ENCODE data around the gene NUMBL. TPM values are rescaled to one million over a fixed set of nuclear protein-coding genes. Genes with fewer than 3 reads are reported as not detected.
"Not testable (repeated sequence)": the region's sequence is repeated elsewhere in the genome, so short reads cannot be mapped to it uniquely, and the experiment has no call there.

The NUMBL gene
- total RNA-seq, 1 donor from 2014 or later: 79.3 TPM

- Mint-ChIP-seq H3K36me3 (ENCODE audit: low read depth, unreplicated experiment) (peaks cover 35% of the 10 kb centered on the region), H3K9me3 (ENCODE audit: unreplicated experiment) (no peaks in the 10 kb centered on the region), H3K27me3 (ENCODE audit: low read depth, unreplicated experiment) (no peaks in the 10 kb centered on the region), H3K27ac (ENCODE audit: unreplicated experiment) (no peak overlapping the region), H3K4me3 (ENCODE audit: unreplicated experiment) (no peak overlapping the region), H3K4me1 (ENCODE audit: low read depth, unreplicated experiment) (no peaks in the 10 kb centered on the region)
- Histone ChIP-seq H2AFZ (ENCODE audit: low read depth, low read length) (no peak overlapping the region), H3K4me1 (ENCODE audit: insufficient read depth, low read length) (no peaks in the 10 kb centered on the region), H3K9me3 (ENCODE audit: insufficient read depth, low read depth, low read length) (no peaks in the 10 kb centered on the region), H3K4me3 (ENCODE audit: insufficient read depth, low read depth, low read length) (no peak overlapping the region), H3K9ac (ENCODE audit: low read length) (no peak overlapping the region), H4K20me1 (ENCODE audit: insufficient read depth, low read length) (no peaks in the 10 kb centered on the region), H3K79me2 (ENCODE audit: insufficient read depth, low read length) (no peaks in the 10 kb centered on the region), H3K36me3 (ENCODE audit: insufficient read depth, low read length) (peaks cover 23% of the 10 kb centered on the region), H3K4me2 (ENCODE audit: low read length) (no peak overlapping the region), H3K27ac (ENCODE audit: low read depth, low read length) (no peak overlapping the region), H3K27me3 (ENCODE audit: insufficient read depth, low read length) (no peaks in the 10 kb centered on the region)
- FAIRE-seq: no peak
- no peak for TF ChIP-seq EZH2 (IDR thresholded peaks at IDR 0.05; ENCODE audit: insufficient read depth, low read length)
- TF ChIP-seq, protein P1, sequence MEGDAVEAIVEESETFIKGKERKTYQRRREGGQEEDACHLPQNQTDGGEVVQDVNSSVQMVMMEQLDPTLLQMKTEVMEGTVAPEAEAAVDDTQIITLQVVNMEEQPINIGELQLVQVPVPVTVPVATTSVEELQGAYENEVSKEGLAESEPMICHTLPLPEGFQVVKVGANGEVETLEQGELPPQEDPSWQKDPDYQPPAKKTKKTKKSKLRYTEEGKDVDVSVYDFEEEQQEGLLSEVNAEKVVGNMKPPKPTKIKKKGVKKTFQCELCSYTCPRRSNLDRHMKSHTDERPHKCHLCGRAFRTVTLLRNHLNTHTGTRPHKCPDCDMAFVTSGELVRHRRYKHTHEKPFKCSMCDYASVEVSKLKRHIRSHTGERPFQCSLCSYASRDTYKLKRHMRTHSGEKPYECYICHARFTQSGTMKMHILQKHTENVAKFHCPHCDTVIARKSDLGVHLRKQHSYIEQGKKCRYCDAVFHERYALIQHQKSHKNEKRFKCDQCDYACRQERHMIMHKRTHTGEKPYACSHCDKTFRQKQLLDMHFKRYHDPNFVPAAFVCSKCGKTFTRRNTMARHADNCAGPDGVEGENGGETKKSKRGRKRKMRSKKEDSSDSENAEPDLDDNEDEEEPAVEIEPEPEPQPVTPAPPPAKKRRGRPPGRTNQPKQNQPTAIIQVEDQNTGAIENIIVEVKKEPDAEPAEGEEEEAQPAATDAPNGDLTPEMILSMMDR (IDR thresholded peaks at IDR 0.05; ENCODE audit: insufficient read depth, low read depth, low read length): no peak
- no peak for DNase-seq (ENCODE audit: low read depth)
Measured at GRCh38 chr19:40733149-40733548, 42.7 kb upstream of the NUMBL start.

- not testable (repeated sequence) for H3K27ac Mint-ChIP-seq (ENCODE audit: unreplicated experiment); H3K27ac ChIP-seq (ENCODE audit: low read depth, low read length); H3K27me3 Mint-ChIP-seq (ENCODE audit: low read depth, unreplicated experiment); H3K4me3 Mint-ChIP-seq (ENCODE audit: unreplicated experiment); H3K9ac ChIP-seq (ENCODE audit: low read length); DNase-seq (ENCODE audit: low read depth); FAIRE-seq; H2AFZ ChIP-seq (ENCODE audit: low read depth, low read length); H3K4me3 ChIP-seq (ENCODE audit: insufficient read depth, low read depth, low read length); H3K4me2 ChIP-seq (ENCODE audit: low read length); H3K4me1 Mint-ChIP-seq (ENCODE audit: low read depth, unreplicated experiment); H3K4me1 ChIP-seq (ENCODE audit: insufficient read depth, low read length); H4K20me1 ChIP-seq (ENCODE audit: insufficient read depth, low read length); H3K9me3 Mint-ChIP-seq (ENCODE audit: unreplicated experiment); H3K9me3 ChIP-seq (ENCODE audit: insufficient read depth, low read depth, low read length); H3K27me3 ChIP-seq (ENCODE audit: insufficient read depth, low read length); H3K79me2 ChIP-seq (ENCODE audit: insufficient read depth, low read length)
- H3K36me3 ChIP-seq (ENCODE audit: insufficient read depth, low read length): peaks cover 24% of the 10 kb centered on the region
- peaks cover 37% of the 10 kb centered on the region for H3K36me3 Mint-ChIP-seq (ENCODE audit: low read depth, unreplicated experiment)
Measured at GRCh38 chr19:40732304-40732703, 41.9 kb upstream of the NUMBL start.

DNA sequence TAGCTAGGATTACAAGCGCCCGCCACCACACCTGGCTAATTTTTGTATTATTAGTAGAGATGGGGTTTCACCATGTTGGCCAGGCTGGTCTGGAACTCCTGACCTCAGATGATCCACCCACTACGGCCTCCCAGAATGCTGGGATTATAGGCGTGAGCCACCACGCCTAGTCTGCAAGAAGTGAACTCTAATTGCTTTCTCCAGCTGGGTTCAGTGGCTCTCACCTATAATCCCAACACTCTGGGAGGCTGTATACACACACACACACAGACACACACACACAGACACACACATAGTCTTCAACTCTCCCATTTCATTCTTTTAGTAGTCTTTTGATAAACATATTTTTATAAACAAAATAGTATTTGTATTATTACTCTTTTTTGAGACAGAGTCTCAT is 39.6 kb upstream of the NUMBL start:
- H3K9ac ChIP-seq (ENCODE audit: low read length); FAIRE-seq; H2AFZ ChIP-seq (ENCODE audit: low read depth, low read length); H3K4me3 ChIP-seq (ENCODE audit: insufficient read depth, low read depth, low read length); H3K27ac ChIP-seq (ENCODE audit: low read depth, low read length); H3K27me3 Mint-ChIP-seq (ENCODE audit: low read depth, unreplicated experiment); H4K20me1 ChIP-seq (ENCODE audit: insufficient read depth, low read length); H3K4me2 ChIP-seq (ENCODE audit: low read length); H3K4me1 Mint-ChIP-seq (ENCODE audit: low read depth, unreplicated experiment); DNase-seq (ENCODE audit: low read depth); H3K9me3 ChIP-seq (ENCODE audit: insufficient read depth, low read depth, low read length); H3K9me3 Mint-ChIP-seq (ENCODE audit: unreplicated experiment); H3K4me3 Mint-ChIP-seq (ENCODE audit: unreplicated experiment); H3K27me3 ChIP-seq (ENCODE audit: insufficient read depth, low read length); H3K4me1 ChIP-seq (ENCODE audit: insufficient read depth, low read length); H3K27ac Mint-ChIP-seq (ENCODE audit: unreplicated experiment): not testable (repeated sequence)
- Histone ChIP-seq H3K36me3 (ENCODE audit: insufficient read depth, low read length) (peaks cover 28% of the 10 kb centered on the region), H3K79me2 (ENCODE audit: insufficient read depth, low read length) (peaks cover 13% of the 10 kb centered on the region)
- H3K36me3 Mint-ChIP-seq (ENCODE audit: low read depth, unreplicated experiment): peaks cover 33% of the 10 kb centered on the region

GRCh38 chr19:40726279-40726678 is 35.8 kb upstream of the NUMBL start:
- H3K36me3 ChIP-seq (ENCODE audit: insufficient read depth, low read length): peaks cover 22% of the 10 kb centered on the region
- H4K20me1 ChIP-seq (ENCODE audit: insufficient read depth, low read length): peaks cover 36% of the 10 kb centered on the region
- no peak for DNase-seq (ENCODE audit: low read depth)
- no peak for FAIRE-seq
- H3K79me2 ChIP-seq (ENCODE audit: insufficient read depth, low read length): peaks cover 46% of the 10 kb centered on the region
- no peaks in the 10 kb centered on the region for H3K9me3 ChIP-seq (ENCODE audit: insufficient read depth, low read depth, low read length)
- TF ChIP-seq, protein P1 (IDR thresholded peaks at IDR 0.05; ENCODE audit: insufficient read depth, low read depth, low read length): no peak
- TF ChIP-seq EZH2 (IDR thresholded peaks at IDR 0.05; ENCODE audit: insufficient read depth, low read length): no peak
- Mint-ChIP-seq H3K4me3 (ENCODE audit: unreplicated experiment) (no peak overlapping the region), H3K9me3 (ENCODE audit: unreplicated experiment) (no peaks in the 10 kb centered on the region), H3K36me3 (ENCODE audit: low read depth, unreplicated experiment) (peaks cover 29% of the 10 kb centered on the region), H3K27ac (ENCODE audit: unreplicated experiment) (no peak overlapping the region), H3K4me1 (ENCODE audit: low read depth, unreplicated experiment) (peaks cover 11% of the 10 kb centered on the region), H3K27me3 (ENCODE audit: low read depth, unreplicated experiment) (no peaks in the 10 kb centered on the region)
- no peak overlapping the region for H3K9ac ChIP-seq (ENCODE audit: low read length)
- no peak overlapping the region for H3K4me2 ChIP-seq (ENCODE audit: low read length)
- no peak overlapping the region for H3K27ac ChIP-seq (ENCODE audit: low read depth, low read length)
- no peaks in the 10 kb centered on the region for H3K27me3 ChIP-seq (ENCODE audit: insufficient read depth, low read length)
- peaks cover 10% of the 10 kb centered on the region for H3K4me1 ChIP-seq (ENCODE audit: insufficient read depth, low read length)
- no peak overlapping the region for H3K4me3 ChIP-seq (ENCODE audit: insufficient read depth, low read depth, low read length)
- no peak overlapping the region for H2AFZ ChIP-seq (ENCODE audit: low read depth, low read length)

Data from astrocyte (in vitro differentiated cells and primary cell).